ENCODE data around the gene NAP1L1. TPM values are rescaled to one million over a fixed set of nuclear protein-coding genes. Genes with fewer than 3 reads are reported as not detected.

NAP1L1 gene
- total RNA-seq, 1 experiment from 2014 or later: 587 TPM

DNA sequence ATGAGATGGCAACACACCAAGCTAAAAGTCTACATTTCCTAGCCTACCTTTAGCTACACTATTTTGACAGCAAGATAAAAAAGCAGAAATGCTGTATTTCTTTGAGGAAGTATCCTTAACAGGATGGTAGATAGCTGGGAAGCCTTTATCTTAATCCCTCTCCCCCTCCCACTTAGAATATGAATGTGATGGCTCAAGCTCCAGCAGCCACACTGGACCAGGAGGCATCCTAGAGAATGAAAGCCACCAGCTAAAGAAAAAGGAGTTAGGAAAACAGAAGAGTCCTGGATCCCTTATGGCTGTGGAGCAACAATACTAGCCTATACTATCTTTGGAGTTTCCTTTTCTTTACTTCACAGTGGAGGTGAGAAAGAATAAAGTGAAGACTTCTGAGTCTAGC lies 15.1 kb downstream of the NAP1L1 start:
- Histone ChIP-seq H3K4me1 (replicated peaks; ENCODE audit: insufficient read depth) (no peaks in the 10 kb centered on the region), H3K4me2 (no peak overlapping the region), H3K36me3 (ENCODE audit: low read depth) (peaks cover 89% of the 10 kb centered on the region), H4K20me1 (ENCODE audit: insufficient read depth) (peaks cover 6% of the 10 kb centered on the region), H3K27ac (peak overlapping the region; percentile 14; the same call in 1 of the 2 replicates), H3F3A (ENCODE audit: insufficient read depth, low read depth) (peaks cover 53% of the 10 kb centered on the region), H3K79me2 (ENCODE audit: low read depth) (peaks cover 98% of the 10 kb centered on the region), H3K9me3 (ENCODE audit: insufficient read depth, low read depth) (peaks cover 7% of the 10 kb centered on the region), H3K4me3 (no peak overlapping the region), H2AFZ (no peak overlapping the region), H3K9me2 (ENCODE audit: insufficient read depth) (no peaks in the 10 kb centered on the region), H3K27me3 (ENCODE audit: insufficient read depth, low read depth) (no peaks in the 10 kb centered on the region)
- TF ChIP-seq EZH2 (IDR thresholded peaks at IDR 0.05; ENCODE audit: low read depth): no peak
- TF ChIP-seq, protein P1, sequence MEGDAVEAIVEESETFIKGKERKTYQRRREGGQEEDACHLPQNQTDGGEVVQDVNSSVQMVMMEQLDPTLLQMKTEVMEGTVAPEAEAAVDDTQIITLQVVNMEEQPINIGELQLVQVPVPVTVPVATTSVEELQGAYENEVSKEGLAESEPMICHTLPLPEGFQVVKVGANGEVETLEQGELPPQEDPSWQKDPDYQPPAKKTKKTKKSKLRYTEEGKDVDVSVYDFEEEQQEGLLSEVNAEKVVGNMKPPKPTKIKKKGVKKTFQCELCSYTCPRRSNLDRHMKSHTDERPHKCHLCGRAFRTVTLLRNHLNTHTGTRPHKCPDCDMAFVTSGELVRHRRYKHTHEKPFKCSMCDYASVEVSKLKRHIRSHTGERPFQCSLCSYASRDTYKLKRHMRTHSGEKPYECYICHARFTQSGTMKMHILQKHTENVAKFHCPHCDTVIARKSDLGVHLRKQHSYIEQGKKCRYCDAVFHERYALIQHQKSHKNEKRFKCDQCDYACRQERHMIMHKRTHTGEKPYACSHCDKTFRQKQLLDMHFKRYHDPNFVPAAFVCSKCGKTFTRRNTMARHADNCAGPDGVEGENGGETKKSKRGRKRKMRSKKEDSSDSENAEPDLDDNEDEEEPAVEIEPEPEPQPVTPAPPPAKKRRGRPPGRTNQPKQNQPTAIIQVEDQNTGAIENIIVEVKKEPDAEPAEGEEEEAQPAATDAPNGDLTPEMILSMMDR (conservative IDR thresholded peaks at IDR 0.05): no peak
- ChIA-PET POLR2A (ENCODE audit: unreplicated experiment) (no interaction called here), CTCF (no interaction called here)
- no peak for DNase-seq
- BruUV-seq (replicated peaks): no TSS peak
- intact Hi-C loops (cut with micrococcal nuclease; ENCODE audit: unreplicated experiment): no loop called here

DNA sequence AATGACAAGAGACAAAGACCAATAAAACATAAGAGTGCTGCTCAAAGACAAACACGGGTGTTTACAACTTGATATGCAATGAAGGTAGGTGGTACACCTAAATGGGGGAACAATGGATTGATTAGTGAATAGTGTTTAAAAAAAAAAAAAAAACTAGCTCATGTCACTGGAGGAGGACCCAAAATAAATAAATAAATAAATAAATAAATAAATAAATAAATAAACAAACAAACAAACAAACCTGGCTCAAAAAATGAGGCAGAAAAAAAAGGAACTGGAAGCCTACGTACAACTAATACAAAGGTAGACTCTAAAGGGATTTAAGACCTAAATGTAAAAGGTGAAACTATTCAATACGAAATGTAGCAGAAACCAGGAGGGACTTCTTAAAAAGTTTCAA lies 18.6 kb downstream of the NAP1L1 start:
- no peak for DNase-seq
- ChIA-PET CTCF (no interaction called here), POLR2A (ENCODE audit: unreplicated experiment) (interaction anchor here (0.5 kb wide), 1 partner anchor 9 kb away, joined by 3 read pairs; no protein-coding TSS in a partner anchor)
- Histone ChIP-seq H3K27me3 (ENCODE audit: insufficient read depth, low read depth) (no peaks in the 10 kb centered on the region), H3F3A (ENCODE audit: insufficient read depth, low read depth) (peaks cover 40% of the 10 kb centered on the region), H4K20me1 (ENCODE audit: insufficient read depth) (peaks cover 20% of the 10 kb centered on the region), H3K4me3 (0 out of 2 replicates have a peak overlapping the region, but pooled peaks have one; percentile 14), H3K36me3 (ENCODE audit: low read depth) (peaks cover 85% of the 10 kb centered on the region), H3K4me1 (replicated peaks; ENCODE audit: insufficient read depth) (no peaks in the 10 kb centered on the region), H3K9me2 (ENCODE audit: insufficient read depth) (no peaks in the 10 kb centered on the region), H3K4me2 (no peak overlapping the region), H3K79me2 (ENCODE audit: low read depth) (peaks cover 98% of the 10 kb centered on the region), H3K27ac (no peak overlapping the region), H3K9me3 (ENCODE audit: insufficient read depth, low read depth) (peaks cover 7% of the 10 kb centered on the region), H2AFZ (no peak overlapping the region)
- intact Hi-C loops (cut with micrococcal nuclease; ENCODE audit: unreplicated experiment): no loop called here
- no TSS peak for BruUV-seq (replicated peaks)
- TF ChIP-seq, protein P1 (conservative IDR thresholded peaks at IDR 0.05): no peak
- no peak for TF ChIP-seq EZH2 (IDR thresholded peaks at IDR 0.05; ENCODE audit: low read depth)

DNA sequence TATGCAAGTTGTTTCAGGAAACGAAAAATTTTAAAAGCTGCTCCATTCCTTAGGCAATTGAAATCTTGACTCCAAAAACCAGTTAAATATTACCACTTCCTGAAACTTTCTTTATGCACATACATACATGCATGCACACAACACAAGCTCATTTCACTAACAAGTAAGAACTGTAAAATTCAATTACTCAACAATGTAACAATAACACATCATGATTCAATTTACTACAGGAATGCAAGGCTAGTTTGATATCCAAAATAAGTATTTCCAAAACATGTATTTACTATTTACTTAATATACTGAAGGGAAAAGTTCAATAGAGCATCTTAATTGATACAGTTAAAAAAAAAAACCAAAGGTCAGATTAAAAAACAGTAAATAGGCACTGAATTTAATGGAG lies 19.6 kb downstream of the NAP1L1 start:
- H3K4me3 ChIP-seq: no peak overlapping the region
- peaks cover 89% of the 10 kb centered on the region for H3K79me2 ChIP-seq (ENCODE audit: low read depth)
- H3K36me3 ChIP-seq (ENCODE audit: low read depth): peaks cover 83% of the 10 kb centered on the region
- no peak overlapping the region for H3K4me2 ChIP-seq
- TF ChIP-seq, protein P1 (conservative IDR thresholded peaks at IDR 0.05): no peak
- TF ChIP-seq EZH2 (IDR thresholded peaks at IDR 0.05; ENCODE audit: low read depth): no peak
- H3K4me1 ChIP-seq (replicated peaks; ENCODE audit: insufficient read depth): no peaks in the 10 kb centered on the region
- ChIA-PET CTCF (no interaction called here), POLR2A (ENCODE audit: unreplicated experiment) (no interaction called here)
- H3K9me3 ChIP-seq (ENCODE audit: insufficient read depth, low read depth): peaks cover 7% of the 10 kb centered on the region
- H2AFZ ChIP-seq: no peak overlapping the region
- no TSS peak for BruUV-seq (replicated peaks)
- intact Hi-C loops (cut with micrococcal nuclease; ENCODE audit: unreplicated experiment): no loop called here
- H3F3A ChIP-seq (ENCODE audit: insufficient read depth, low read depth): peaks cover 30% of the 10 kb centered on the region
- DNase-seq: no peak
- no peaks in the 10 kb centered on the region for H3K27me3 ChIP-seq (ENCODE audit: insufficient read depth, low read depth)
- peaks cover 18% of the 10 kb centered on the region for H4K20me1 ChIP-seq (ENCODE audit: insufficient read depth)
- H3K27ac ChIP-seq: no peak overlapping the region
- no peaks in the 10 kb centered on the region for H3K9me2 ChIP-seq (ENCODE audit: insufficient read depth)

Measured in PC-9 (cell line).